ENCODE results near the gene PRRX2. TPM values are rescaled to one million over a fixed set of nuclear protein-coding genes. Genes with fewer than 3 reads are reported as not detected.

Gene PRRX2
- total and polyA plus RNA-seq, 2 donors (not counting 1 experiment from before 2014, with no cell fraction given): not detected

GRCh38 chr9:129770741-129771140 lies 105.3 kb downstream of the PRRX2 start:
- H3K4me3 ChIP-seq (ENCODE audit: control extremely low read depth in 1 of 5, extremely low read depth in 1 of 5, insufficient read depth in 1 of 5, low read depth in 2 of 5, low read length in 4 of 5): no peak overlapping the region
- H3K27me3 ChIP-seq (replicated peaks in 1 of 4; ENCODE audit: control extremely low read depth in 1 of 4, control insufficient read depth in 3 of 4, insufficient read depth in 4 of 4, low read length in 3 of 4): peaks cover 0 to 8% (median 1%) of the 10 kb centered on the region in 4 experiments
- Mint-ChIP-seq H3K4me3 (no peak overlapping the region), H3K4me1 (no peaks in the 10 kb centered on the region), H3K9me3 (ENCODE audit: insufficient read depth) (no peaks in the 10 kb centered on the region), H3K27ac (no peak overlapping the region), H3K27me3 (peaks cover 14% of the 10 kb centered on the region)
- POLR2A ChIA-PET: no interaction called here
- TF ChIP-seq CTCF (IDR thresholded peaks at IDR 0.05): no peak
- no peak for TF ChIP-seq EZH2 (IDR thresholded peaks at IDR 0.05; ENCODE audit: borderline replicate concordance, insufficient read depth, low read depth, low read length, poor library complexity, severe bottlenecking)
- no peak for DNase-seq
- H3K4me2 ChIP-seq (replicated peaks; ENCODE audit: low read depth, low read length, poor library complexity, severe bottlenecking): no peak overlapping the region
- H2AFZ ChIP-seq (ENCODE audit: insufficient read depth, low read depth, low read length, poor library complexity, severe bottlenecking): no peak overlapping the region
- no peak overlapping the region for H3K9ac ChIP-seq (ENCODE audit: low read length)
- H3K9me3 ChIP-seq (ENCODE audit: control extremely low read depth in 1 of 3, control insufficient read depth in 2 of 3, insufficient read depth in 1 of 3, low read length in 2 of 3): no peaks in the 10 kb centered on the region
- ATAC-seq (ENCODE audit: low read depth): no peak
- no peaks in the 10 kb centered on the region for H4K20me1 ChIP-seq (ENCODE audit: control insufficient read depth, insufficient read depth, low read length, poor library complexity, severe bottlenecking)
- intact Hi-C loops (cut with micrococcal nuclease): no loop called here
- no peaks in the 10 kb centered on the region for H3K36me3 ChIP-seq (replicated peaks in 1 of 2; ENCODE audit: control extremely low read depth in 1 of 2, control insufficient read depth in 1 of 2, extremely low read depth in 1 of 2, insufficient read depth in 2 of 2, low read length in 1 of 2)
- CTCF ChIA-PET: no interaction called here
- H3K4me1 ChIP-seq (ENCODE audit: control insufficient read depth in 2 of 2, insufficient read depth in 2 of 2, low read length in 2 of 2): no peaks in the 10 kb centered on the region
- H3K79me2 ChIP-seq (ENCODE audit: control insufficient read depth, insufficient read depth, low read length): no peaks in the 10 kb centered on the region
- 87% methylated on average over 5 of the region's 5 CpGs for WGBS (ENCODE audit: insufficient coverage)
- no peak overlapping the region for H3K27ac ChIP-seq (ENCODE audit: low read length in 2 of 2)

Other genes starting within 250 kb of the PRRX2 start
- gene C9orf50, start 44.5 kb upstream of the PRRX2 start, total RNA-seq: not detected in 2 replicates
- gene C9orf50, start 44.5 kb upstream of the PRRX2 start, polyA plus RNA-seq: not detected in 2 replicates
- 33.6 and 35.3 TPM in 2 replicates for gene NTMT1, start 39.5 kb upstream of the PRRX2 start, total RNA-seq
- 21.8 and 29.9 TPM in 2 replicates for gene NTMT1, start 39.5 kb upstream of the PRRX2 start, polyA plus RNA-seq
- gene ASB6, start 23.5 kb upstream of the PRRX2 start, total RNA-seq: 24.8 and 27.7 TPM in 2 replicates
- gene ASB6, start 23.5 kb upstream of the PRRX2 start, polyA plus RNA-seq: 18.6 and 27.9 TPM in 2 replicates
- gene PTGES, start 87.4 kb downstream of the PRRX2 start, total RNA-seq: not detected in 2 replicates
- 0.07 TPM in 1 of 2 replicates, not detected in the other for gene PTGES, start 87.4 kb downstream of the PRRX2 start, polyA plus RNA-seq
- gene TOR1B, start 137.5 kb downstream of the PRRX2 start, total RNA-seq: 17.4 and 18.9 TPM in 2 replicates
- gene TOR1B, start 137.5 kb downstream of the PRRX2 start, polyA plus RNA-seq: 13.3 and 16.1 TPM in 2 replicates
- 30.3 and 35.3 TPM in 2 replicates for gene TOR1A, start 158.5 kb downstream of the PRRX2 start, total RNA-seq
- gene TOR1A, start 158.5 kb downstream of the PRRX2 start, polyA plus RNA-seq: 17.3 and 28.6 TPM in 2 replicates
- 42.8 and 43.6 TPM in 2 replicates for gene C9orf78, start 169.6 kb downstream of the PRRX2 start, total RNA-seq
- 43.6 and 84.8 TPM in 2 replicates for gene C9orf78, start 169.6 kb downstream of the PRRX2 start, polyA plus RNA-seq
- gene USP20, start 169.8 kb downstream of the PRRX2 start, total RNA-seq: 49.5 and 52.2 TPM in 2 replicates
- 72.6 and 87.0 TPM in 2 replicates for gene USP20, start 169.8 kb downstream of the PRRX2 start, polyA plus RNA-seq